GM23248 (cell line): Measurements from ENCODE around the gene CDKAL1. TPM values are rescaled to one million over a fixed set of nuclear protein-coding genes. Genes with fewer than 3 reads are reported as not detected.
A peak's percentile ranks its signal among the peaks of the same experiment; 100 is the strongest.

Experiments
- DNase-seq: peaks from one replicate; pipeline ENCODE4 v3.0.0-alpha.2; 2015
- H2AFZ ChIP-seq: fragments of 200-600 bp; sonication (generic); 2 replicates; pipeline ENCODE4 v1.6.1; 2016; ENCODE audit warnings: antibody characterized with exemption
- H3F3A ChIP-seq: fragments of 200-600 bp; sonication (generic); 2 replicates; pipeline ENCODE4 v1.6.1; 2016; ENCODE audit warnings: mild to moderate bottlenecking, antibody characterized with exemption, mixed run types; ENCODE audit not compliant: insufficient read depth
- H3K27ac ChIP-seq: fragments of 200-600 bp; sonication (generic); 2 replicates; pipeline ENCODE4 v1.5.1; 2016; ENCODE audit warnings: mild to moderate bottlenecking
- H3K27me3 ChIP-seq: fragments of 200-600 bp; sonication (generic); replicated peaks from 2 replicates; pipeline ENCODE4 v1.6.1; 2016; ENCODE audit warnings: mild to moderate bottlenecking; ENCODE audit not compliant: insufficient read depth
- H3K36me3 ChIP-seq: fragments of 200-600 bp; sonication (generic); 2 replicates; pipeline ENCODE4 v1.6.1; 2016; ENCODE audit warnings: low read depth, mild to moderate bottlenecking
- H3K4me1 ChIP-seq: fragments of 200-600 bp; sonication (generic); 2 replicates; pipeline ENCODE4 v1.6.1; 2016; ENCODE audit warnings: mild to moderate bottlenecking; ENCODE audit not compliant: insufficient read depth
- H3K4me2 ChIP-seq: fragments of 200-600 bp; sonication (generic); one replicate; pipeline ENCODE4 v1.6.1; 2016; ENCODE audit warnings: mild to moderate bottlenecking; ENCODE audit not compliant: unreplicated experiment
- H3K4me3 ChIP-seq: fragments of 200-600 bp; sonication (generic); 2 replicates; pipeline ENCODE4 v1.5.1; 2016; ENCODE audit warnings: mild to moderate bottlenecking
- H3K79me2 ChIP-seq: fragments of 200-600 bp; sonication (generic); 2 replicates; pipeline ENCODE4 v1.6.1; 2016; ENCODE audit warnings: mild to moderate bottlenecking; ENCODE audit not compliant: insufficient read depth
- H3K9ac ChIP-seq: fragments of 200-600 bp; sonication (generic); 2 replicates; pipeline ENCODE4 v1.6.1; 2016; ENCODE audit warnings: mild to moderate bottlenecking
- H3K9me2 ChIP-seq: fragments of 200-600 bp; sonication (generic); 2 replicates; pipeline ENCODE4 v1.6.1; 2016; ENCODE audit warnings: mixed run types, mild to moderate bottlenecking, moderate library complexity; ENCODE audit not compliant: insufficient read depth
- H3K9me3 ChIP-seq: fragments of 200-600 bp; sonication (generic); one replicate; pipeline ENCODE4 v1.6.1; 2017; ENCODE audit warnings: low read depth
- H4K20me1 ChIP-seq: fragments of 200-600 bp; sonication (generic); 2 replicates; pipeline ENCODE4 v1.6.0; 2016; ENCODE audit not compliant: insufficient read depth
- EZH2 ChIP-seq: fragments of 200-600 bp; sonication (generic); IDR thresholded peaks from 2 replicates; pipeline ENCODE4 v1.6.1; 2018; ENCODE audit warnings: antibody characterized with exemption, mild to moderate bottlenecking; ENCODE audit not compliant: insufficient read depth, poor library complexity, severe bottlenecking
- EZH2phosphoT487 ChIP-seq: fragments of 200-600 bp; sonication (generic); IDR thresholded peaks from 2 replicates; pipeline ENCODE4 v1.6.1; 2018; ENCODE audit warnings: antibody characterized with exemption, moderate library complexity, mild to moderate bottlenecking, low read depth; ENCODE audit not compliant: insufficient read depth
- WGBS, 2 experiments: methylation state at CpG; one replicate each; pipeline ENCODE4 v1.1.6; 2015 to 2017; ENCODE audit warnings: low lambda C conversion rate in 2 of 2, low coverage in 1 of 2; ENCODE audit errors: missing lambda C conversion rate in 2 of 2; 5-methylcytosine and 5-hydroxymethylcytosine counted together
- in situ Hi-C: fragments of 300-500 bp; cut with MboI; formaldehyde crosslinking; loops from 2 replicates; pipeline ENCODE4 v1.15.0; 2020
- polyA plus RNA-seq: library from polyadenylated mRNA; unstranded; fragments of >200 nt; fragmentation: Nextera tagmentation; extraction: Ambion mirVana; gene quantifications from 2 replicates; pipeline ENCODE4 v1.2.1, GENCODE V29; 2016
- total RNA-seq: library from RNA; depleted of rRNA; stranded (reverse); fragments of >200 nt; shearing (Covaris generic); gene quantifications from 2 replicates; pipeline ENCODE4 v1.2.3, GENCODE V29; 2014

The CDKAL1 gene
- total and polyA plus RNA-seq, 2 experiments from 2014 or later = 7.5 to 10.8 TPM

- Histone ChIP-seq H2AFZ (no peak overlapping the region), H3K4me2 (no peak overlapping the region), H3K27ac (no peak overlapping the region), H3K27me3 (no peaks in the 10 kb centered on the region), H3K9ac (no peak overlapping the region), H3K4me3 (no peak overlapping the region), H4K20me1 (no peaks in the 10 kb centered on the region), H3K79me2 (no peaks in the 10 kb centered on the region), H3K9me3 (no peaks in the 10 kb centered on the region), H3K9me2 (no peaks in the 10 kb centered on the region), H3K36me3 (no peaks in the 10 kb centered on the region), H3F3A (no peaks in the 10 kb centered on the region), H3K4me1 (no peaks in the 10 kb centered on the region)
- no peak for TF ChIP-seq EZH2
- TF ChIP-seq EZH2phosphoT487 = no peak
- in situ Hi-C loops = no loop called here
- DNase-seq = no peak
- WGBS, 2 experiments = 100% methylated on average over 1 of the region's 1 CpG
Observed at GRCh38 chr6:20985821-20986220, 451.6 kb downstream of the CDKAL1 start.

GRCh38 chr6:20991910-20992309 lies 457.7 kb downstream of the CDKAL1 start:
- in situ Hi-C loops = no loop called here
- no peaks in the 10 kb centered on the region for H3K36me3 ChIP-seq
- no peaks in the 10 kb centered on the region for H4K20me1 ChIP-seq
- H3K9me3 ChIP-seq = no peaks in the 10 kb centered on the region
- H3K4me3 ChIP-seq = no peak overlapping the region
- no peak overlapping the region for H3K4me2 ChIP-seq
- H3K79me2 ChIP-seq = no peaks in the 10 kb centered on the region
- H3K4me1 ChIP-seq = no peaks in the 10 kb centered on the region
- no peaks in the 10 kb centered on the region for H3K9me2 ChIP-seq
- no peak overlapping the region for H3K9ac ChIP-seq
- H3F3A ChIP-seq = no peaks in the 10 kb centered on the region
- no peak overlapping the region for H3K27ac ChIP-seq
- no peak overlapping the region for H2AFZ ChIP-seq
- 88 to 90% methylated on average over 2 of the region's 2 CpGs for WGBS, 2 experiments
- no peaks in the 10 kb centered on the region for H3K27me3 ChIP-seq
- peak; percentile 1 for DNase-seq
- no peak for TF ChIP-seq EZH2phosphoT487
- no peak for TF ChIP-seq EZH2

- Histone ChIP-seq H3F3A (no peaks in the 10 kb centered on the region), H3K36me3 (no peaks in the 10 kb centered on the region), H3K27ac (no peak overlapping the region), H3K4me3 (no peak overlapping the region), H3K27me3 (no peaks in the 10 kb centered on the region), H3K79me2 (no peaks in the 10 kb centered on the region), H3K9me2 (no peaks in the 10 kb centered on the region), H2AFZ (no peak overlapping the region), H3K4me1 (no peaks in the 10 kb centered on the region), H4K20me1 (no peaks in the 10 kb centered on the region), H3K9me3 (no peaks in the 10 kb centered on the region), H3K9ac (no peak overlapping the region), H3K4me2 (no peak overlapping the region)
- DNase-seq = no peak
- no peak for TF ChIP-seq EZH2phosphoT487
- TF ChIP-seq EZH2 = no peak
- in situ Hi-C loops = no loop called here
- 88 to 89% methylated on average over 4 of the region's 4 CpGs for WGBS, 2 experiments
Observed at GRCh38 chr6:20996099-20996498, 461.8 kb downstream of the CDKAL1 start.

- Histone ChIP-seq H3K4me3 (no peak overlapping the region), H3K9me3 (no peaks in the 10 kb centered on the region), H3K9me2 (no peaks in the 10 kb centered on the region), H3F3A (no peaks in the 10 kb centered on the region), H3K27me3 (no peaks in the 10 kb centered on the region), H3K4me2 (no peak overlapping the region), H3K79me2 (no peaks in the 10 kb centered on the region), H3K27ac (no peak overlapping the region), H3K36me3 (no peaks in the 10 kb centered on the region), H4K20me1 (no peaks in the 10 kb centered on the region), H3K4me1 (no peaks in the 10 kb centered on the region), H2AFZ (no peak overlapping the region), H3K9ac (no peak overlapping the region)
- in situ Hi-C loops = no loop called here
- WGBS, 2 experiments = 45 to 51% methylated on average over 3 of the region's 3 CpGs
- TF ChIP-seq EZH2 (no peak), EZH2phosphoT487 (no peak)
- DNase-seq = no peak
Observed at GRCh38 chr6:20997143-20997769, 463.0 kb downstream of the CDKAL1 start.

GRCh38 chr6:20997770-20998147 lies 463.5 kb downstream of the CDKAL1 start:
- 69 to 71% methylated on average over 3 of the region's 3 CpGs for WGBS, 2 experiments
- no peaks in the 10 kb centered on the region for H3K36me3 ChIP-seq
- H4K20me1 ChIP-seq = no peaks in the 10 kb centered on the region
- H3K9me2 ChIP-seq = no peaks in the 10 kb centered on the region
- H3F3A ChIP-seq = no peaks in the 10 kb centered on the region
- DNase-seq = no peak
- no peaks in the 10 kb centered on the region for H3K79me2 ChIP-seq
- no peak overlapping the region for H2AFZ ChIP-seq
- H3K27me3 ChIP-seq = no peaks in the 10 kb centered on the region
- TF ChIP-seq EZH2phosphoT487 (no peak), EZH2 (no peak)
- in situ Hi-C loops = no loop called here
- H3K4me1 ChIP-seq = no peaks in the 10 kb centered on the region
- H3K4me2 ChIP-seq = no peak overlapping the region
- H3K4me3 ChIP-seq = no peak overlapping the region
- H3K9ac ChIP-seq = no peak overlapping the region
- H3K9me3 ChIP-seq = no peaks in the 10 kb centered on the region
- H3K27ac ChIP-seq = no peak overlapping the region
